ENCODE data around the gene ABCF2. TPM values are rescaled to one million over a fixed set of nuclear protein-coding genes. Genes with fewer than 3 reads are reported as not detected.

ABCF2 gene
- total RNA-seq, 1 donor from 2014 or later: 37.8 TPM

- no peak overlapping the region for H3K4me3 ChIP-seq (ENCODE audit: low read depth, low read length)
- no peak for DNase-seq (ENCODE audit: low read depth)
- no peak for TF ChIP-seq CTCF (conservative IDR thresholded peaks at IDR 0.05; ENCODE audit: low read depth, low read length)
These were observed 14.7 kb upstream of the ABCF2 start for GRCh38 chr7:151241755-151242096.

GRCh38 chr7:151240942-151241754, 14.1 kb upstream of the ABCF2 start:
- no peak overlapping the region for H3K4me3 ChIP-seq (ENCODE audit: low read depth, low read length)
- TF ChIP-seq CTCF (conservative IDR thresholded peaks at IDR 0.05; ENCODE audit: low read depth, low read length): no peak
- DNase-seq (ENCODE audit: low read depth): no peak

- no peak for DNase-seq (ENCODE audit: low read depth)
- TF ChIP-seq CTCF (conservative IDR thresholded peaks at IDR 0.05; ENCODE audit: low read depth, low read length): no peak
- H3K4me3 ChIP-seq (ENCODE audit: low read depth, low read length): no peak overlapping the region
These were observed 13.5 kb upstream of the ABCF2 start for GRCh38 chr7:151240536-151240935.

GRCh38 chr7:151239837-151240459, 12.9 kb upstream of the ABCF2 start:
- no peak overlapping the region for H3K4me3 ChIP-seq (ENCODE audit: low read depth, low read length)
- DNase-seq (ENCODE audit: low read depth): no peak
- TF ChIP-seq CTCF (conservative IDR thresholded peaks at IDR 0.05; ENCODE audit: low read depth, low read length): no peak

GRCh38 chr7:151238924-151239836, 12.2 kb upstream of the ABCF2 start:
- H3K4me3 ChIP-seq (ENCODE audit: low read depth, low read length): no peak overlapping the region
- DNase-seq (ENCODE audit: low read depth): no peak
- TF ChIP-seq CTCF (conservative IDR thresholded peaks at IDR 0.05; ENCODE audit: low read depth, low read length): no peak

GRCh38 chr7:151238190-151238810, 11.3 kb upstream of the ABCF2 start:
- H3K4me3 ChIP-seq (ENCODE audit: low read depth, low read length): no peak overlapping the region
- no peak for TF ChIP-seq CTCF (conservative IDR thresholded peaks at IDR 0.05; ENCODE audit: low read depth, low read length)
- DNase-seq (ENCODE audit: low read depth): no peak

All from epithelial cell of proximal tubule (primary cell).